HCT116 (cell line): Measurements from ENCODE around the gene LRRC47. TPM values are rescaled to one million over a fixed set of nuclear protein-coding genes. Genes with fewer than 3 reads are reported as not detected.

Experiments used
- ATAC-seq: fragments of 200-7000 bp; cut with Tn5 transposase; 2 replicates; pipeline ENCODE4 v1.9.1; 2020; ENCODE audit warnings: mild to moderate bottlenecking, moderate library complexity
- BruUV-seq: library from RNA; stranded (reverse); fragments of 400-500 nt; replicated peaks from 2 replicates; lab custom pipeline; 2021; lab: Mats Ljungman, UMichigan
- CTCF ChIA-PET: fragments of 300-600 bp; sonication (Branson Sonifier 250); formaldehyde crosslinking; loops from one replicate; lab custom pipeline; 2021; ENCODE audit warnings: antibody characterized with exemption; lab: Charles Lee
- POLR2A ChIA-PET: fragments of 300-600, 350-600 bp; sonication (Branson Sonifier 250); formaldehyde crosslinking; loops from one replicate; lab custom pipeline; 2021; ENCODE audit warnings: antibody characterized with exemption; lab: Charles Lee
- RAD21 ChIA-PET, 2 experiments: fragments of 300-600 bp; sonication (Branson Sonifier 250); formaldehyde crosslinking; loops; one replicate each; lab custom pipeline; 2023; ENCODE audit warnings: low total read pairs in 2 of 2; ENCODE audit not compliant: uncharacterized antibody in 2 of 2, unreplicated experiment in 2 of 2, low non-redundant PET in 1 of 2; lab: Charles Lee
- DNase-seq: peaks from one replicate; pipeline ENCODE4 v3.0.0-alpha.2; 2010; ENCODE audit warnings: low read depth, low spot score
- H2AFZ ChIP-seq: fragments of 200-600 bp; shearing (Covaris generic), sonication (generic); 2 replicates; pipeline ENCODE4 v1.6.1; 2017; ENCODE audit warnings: low read depth, mixed run types, mixed read lengths, antibody characterized with exemption, low read length; ENCODE audit not compliant: poor library complexity, severe bottlenecking
- H3K27ac ChIP-seq: 2 replicates; pipeline ENCODE4 v1.5.1; 2012; ENCODE audit warnings: low read depth, low read length
- H3K27me3 ChIP-seq: fragments of 200-600 bp; sonication (generic); 2 replicates; pipeline ENCODE4 v1.6.1; 2016; ENCODE audit warnings: mixed run types, low read length, mixed read lengths; ENCODE audit not compliant: insufficient read depth
- H3K36me3 ChIP-seq, 2 experiments: fragments of 200-500 bp in 1 of 2; fragments of 200-600 bp in 1 of 2; sonication (Bioruptor generic) in 1 of 2; sonication (generic) in 1 of 2; 2 replicates each; pipeline versions ENCODE4 v1.5.1 to v1.6.1; 2014 to 2016; ENCODE audit warnings: low read length in 2 of 2, inconsistent platforms in 1 of 2, mixed read lengths in 1 of 2, mixed run types in 1 of 2; ENCODE audit not compliant: insufficient read depth in 2 of 2, control insufficient read depth in 1 of 2
- H3K4me1 ChIP-seq, 2 experiments: fragments of 200-600 bp in 1 of 2; sonication (generic) in 1 of 2; 2 replicates each; pipeline versions ENCODE4 v1.5.1 to v1.6.1; 2012 to 2017; ENCODE audit warnings: low read length in 2 of 2, inconsistent platforms in 1 of 2, mild to moderate bottlenecking in 1 of 2, mixed read lengths in 1 of 2, mixed run types in 1 of 2, moderate library complexity in 1 of 2; ENCODE audit not compliant: insufficient read depth in 2 of 2, control insufficient read depth in 1 of 2
- H3K4me2 ChIP-seq: fragments of 200-600 bp; sonication (generic); 2 replicates; pipeline ENCODE4 v1.6.1; 2017; ENCODE audit warnings: mixed run types, low read length, mixed read lengths
- H3K4me3 ChIP-seq, 2 experiments: fragments of 200-600 bp in 1 of 2; sonication (generic) in 1 of 2; replicated peaks in 1 of 2; 2 replicates each; pipeline ENCODE4 v1.5.1; 2011 to 2016; ENCODE audit warnings: low read length in 2 of 2, control low read depth in 1 of 2, low read depth in 1 of 2, mild to moderate bottlenecking in 1 of 2, mixed read lengths in 1 of 2, mixed run types in 1 of 2
- H3K79me2 ChIP-seq: fragments of 200-600 bp; sonication (generic); 2 replicates; pipeline ENCODE4 v1.6.1; 2017; ENCODE audit warnings: mild to moderate bottlenecking, mixed run types, low read length, moderate library complexity, mixed read lengths; ENCODE audit not compliant: insufficient read depth
- H3K9ac ChIP-seq: fragments of 200-600 bp; sonication (generic); 2 replicates; pipeline ENCODE4 v1.6.1; 2016; ENCODE audit warnings: low read length, mixed read lengths
- H3K9me2 ChIP-seq: fragments of 200-600 bp; sonication (generic), shearing (Covaris generic); 2 replicates; pipeline ENCODE4 v1.6.1; 2017; ENCODE audit warnings: mixed run types, mild to moderate bottlenecking, moderate library complexity; ENCODE audit not compliant: insufficient read depth
- H3K9me3 ChIP-seq, 2 experiments: fragments of 200-500 bp in 1 of 2; fragments of 200-600 bp in 1 of 2; sonication (Bioruptor generic) in 1 of 2; sonication (generic) in 1 of 2; 2 replicates each; pipeline ENCODE4 v1.6.1; 2014 to 2017; ENCODE audit warnings: low read length in 2 of 2, mixed read lengths in 2 of 2, inconsistent platforms in 1 of 2, low read depth in 1 of 2, mild to moderate bottlenecking in 1 of 2, mixed run types in 1 of 2, moderate library complexity in 1 of 2; ENCODE audit not compliant: control insufficient read depth in 1 of 2, insufficient read depth in 1 of 2
- H4K20me1 ChIP-seq: fragments of 200-600 bp; sonication (generic), shearing (Covaris generic); 2 replicates; pipeline ENCODE4 v1.6.1; 2017; ENCODE audit warnings: mixed run types, mild to moderate bottlenecking, moderate library complexity; ENCODE audit not compliant: insufficient read depth
- ELF1 ChIP-seq: IDR thresholded peaks from 2 replicates; pipeline ENCODE4 v1.6.1; 2012; ENCODE audit warnings: low read depth, borderline replicate concordance
- FOSL1 ChIP-seq: IDR thresholded peaks from 2 replicates; pipeline ENCODE4 v1.6.1; 2012; ENCODE audit warnings: low read depth
- JUND ChIP-seq: IDR thresholded peaks from 2 replicates; pipeline ENCODE4 v1.6.1; 2012
- MAX ChIP-seq: IDR thresholded peaks from 2 replicates; pipeline ENCODE4 v1.6.1; 2012
- POLR2A ChIP-seq: IDR thresholded peaks from 2 replicates; pipeline ENCODE4 v1.7.0; 2011; ENCODE audit warnings: borderline replicate concordance; ENCODE audit not compliant: insufficient read depth, insufficient read length; ENCODE audit errors: extremely low read depth
- RAD21 ChIP-seq: IDR thresholded peaks from 2 replicates; pipeline ENCODE4 v1.6.1; 2012; ENCODE audit warnings: low read depth, mild to moderate bottlenecking
- SRF ChIP-seq: IDR thresholded peaks from 2 replicates; pipeline ENCODE4 v1.6.1; 2012; ENCODE audit warnings: low read depth
- YY1 ChIP-seq: IDR thresholded peaks from 2 replicates; pipeline ENCODE4 v1.6.1; 2011; ENCODE audit warnings: low read length, low read depth, moderate library complexity, mild to moderate bottlenecking; ENCODE audit not compliant: insufficient replicate concordance; ENCODE audit errors: extremely low read depth
- ZFX ChIP-seq: fragments of 450-650 bp; IDR thresholded peaks from 2 replicates; pipeline ENCODE4 v1.6.1; 2017
- intact Hi-C: fragments of 100-400 bp; cut with micrococcal nuclease; formaldehyde crosslinking; loops from 2 replicates; pipeline ENCODE4 v1.10.0; 2022
- total RNA-seq: library from RNA; stranded (reverse); gene quantifications from one replicate; pipeline ENCODE4 v1.2.1, GENCODE V29; 2021; ENCODE audit not compliant: unreplicated experiment
- TF ChIP-seq, protein P1 (sequence below): IDR thresholded peaks from 2 replicates; pipeline ENCODE4 v1.6.1; 2012

The LRRC47 gene
- total RNA-seq, 1 experiment from 2014 or later, result 48.0 TPM

- Histone ChIP-seq H3K4me3 (no peak overlapping the region), H3K79me2 (peaks cover 12% of the 10 kb centered on the region), H3K27me3 (no peaks in the 10 kb centered on the region), H3K9me3 (no peaks in the 10 kb centered on the region), H3K9me2 (no peaks in the 10 kb centered on the region), H3K9ac (no peak overlapping the region), H3K36me3 (no peaks in the 10 kb centered on the region), H3K4me1 (peaks cover 5 to 11% of the 10 kb centered on the region in 2 experiments; a peak in 2 of 4 replicates), H4K20me1 (no peaks in the 10 kb centered on the region), H2AFZ (no peak overlapping the region), H3K27ac (no peak overlapping the region), H3K4me2 (no peak overlapping the region)
- POLR2A ChIA-PET, result no interaction called here
- no peak for DNase-seq
- no peak for ATAC-seq
- BruUV-seq, result no TSS peak
- CTCF ChIA-PET, result no interaction called here
- RAD21 ChIA-PET, result no interaction called here
- TF ChIP-seq, protein P1, sequence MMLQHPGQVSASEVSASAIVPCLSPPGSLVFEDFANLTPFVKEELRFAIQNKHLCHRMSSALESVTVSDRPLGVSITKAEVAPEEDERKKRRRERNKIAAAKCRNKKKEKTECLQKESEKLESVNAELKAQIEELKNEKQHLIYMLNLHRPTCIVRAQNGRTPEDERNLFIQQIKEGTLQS, result no peak
- TF ChIP-seq FOSL1 (no peak), RAD21 (no peak), ELF1 (no peak), POLR2A (no peak), SRF (no peak)
- intact Hi-C loops, result loop anchor here (2.0 to 5.0 kb wide), 2 partner anchors 15 to 348 kb away; partner anchors contain the start of gene ARHGEF16
Observed at GRCh38 chr1:3799976-3800685, 3.8 kb upstream of the LRRC47 start.

GRCh38 chr1:3795453-3796214, 664 bp downstream of the LRRC47 start:
- no TSS peak for BruUV-seq
- Histone ChIP-seq H3K4me2 (peak overlapping the region; percentile 95), H3K9me3 (no peaks in the 10 kb centered on the region), H3K27ac (peak overlapping the region; percentile 61), H3K27me3 (no peaks in the 10 kb centered on the region), H3K4me3 (peak overlapping the region; percentile 80 to 95), H2AFZ (no peak overlapping the region), H4K20me1 (no peaks in the 10 kb centered on the region), H3K36me3 (peaks cover 0 to 7% of the 10 kb centered on the region in 2 experiments; a peak in 2 of 4 replicates), H3K4me1 (peaks cover 14 to 30% of the 10 kb centered on the region in 2 experiments; a peak in 3 of 4 replicates), H3K79me2 (peaks cover 55% of the 10 kb centered on the region), H3K9ac (peak overlapping the region; percentile 83), H3K9me2 (no peaks in the 10 kb centered on the region)
- POLR2A ChIA-PET, result interaction anchor here (0.6 kb wide), 1 partner anchor 106 kb away, joined by 3 read pairs; no protein-coding TSS in a partner anchor
- CTCF ChIA-PET, result interaction anchor here (1.1 to 1.5 kb wide), 2 partner anchors 20 to 343 kb away, joined by 5 to 10 read pairs; no protein-coding TSS in a partner anchor
- intact Hi-C loops, result loop anchor here (2.0 kb wide), 1 partner anchor 105 kb away; the partner anchor contains the start of gene C1orf174
- ATAC-seq (peak; percentile 30), DNase-seq (no peak)
- no peak for TF ChIP-seq JUND
- TF ChIP-seq, protein P1, result no peak
- no peak for TF ChIP-seq ZFX
- TF ChIP-seq YY1, result no peak
- TF ChIP-seq RAD21, result no peak
- TF ChIP-seq ELF1, result no peak
- no peak for TF ChIP-seq MAX
- RAD21 ChIA-PET, result no interaction called here
